ENCODE results near the gene PRAF2. TPM values are rescaled to one million over a fixed set of nuclear protein-coding genes. Genes with fewer than 3 reads are reported as not detected.

Gene PRAF2
- total RNA-seq, 4 donors from 2014 or later = 15.9 to 26.6 (median 23.8) TPM

DNA sequence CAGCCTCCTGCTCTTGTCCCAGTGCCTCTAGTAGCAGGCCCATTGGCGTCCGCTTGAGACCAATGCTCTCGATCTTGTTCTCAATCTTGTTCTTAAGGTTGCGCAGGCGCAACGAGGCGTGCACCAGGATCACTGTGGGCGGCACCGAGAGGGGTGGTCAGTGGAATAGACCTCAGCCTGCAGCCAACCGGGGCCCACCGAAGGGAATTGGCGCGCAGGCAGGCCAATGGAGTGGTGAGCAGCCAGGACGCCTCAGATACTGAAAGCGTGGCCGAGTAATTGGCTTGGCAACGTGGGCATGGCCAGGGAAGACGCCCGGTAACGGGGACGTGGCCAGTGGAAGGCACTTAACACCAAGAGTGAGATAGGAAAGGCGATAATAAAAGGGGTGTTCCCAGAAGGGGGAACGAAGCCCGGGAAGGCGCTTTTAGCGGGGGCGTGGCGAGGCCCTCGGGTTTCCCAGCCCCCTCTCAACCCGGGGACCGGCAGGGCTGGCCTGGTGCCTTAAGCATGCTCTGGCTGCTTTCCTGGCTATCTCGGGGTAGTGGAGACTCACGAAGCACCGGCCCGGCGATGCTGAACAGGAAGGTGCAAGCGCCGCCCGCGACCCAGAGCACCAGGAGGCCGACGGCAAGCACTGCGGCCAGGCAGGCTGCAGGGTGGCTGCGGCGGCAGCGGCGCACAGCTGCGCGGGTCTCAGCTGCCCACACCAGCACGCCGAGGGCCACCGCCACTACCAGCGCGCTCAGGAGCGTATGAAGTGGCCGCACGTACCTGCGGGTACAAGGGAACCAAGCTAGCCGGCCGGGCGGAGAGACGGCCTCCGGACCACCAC lies 1.7 kb downstream of the PRAF2 start:
- H3K27ac ChIP-seq (replicated peaks in 1 of 4) = peak overlapping the region; percentile 68 to 84 (median 68)
- no peak for DNase-seq (ENCODE audit: extremely low spot score)
- no peaks in the 10 kb centered on the region for H3K9me3 ChIP-seq
- peaks cover 16 to 24% (median 21%) of the 10 kb centered on the region in 4 donors for H3K4me1 ChIP-seq
- 50% methylated on average over 33 of the region's 63 CpGs for WGBS
- TF ChIP-seq, protein P1, sequence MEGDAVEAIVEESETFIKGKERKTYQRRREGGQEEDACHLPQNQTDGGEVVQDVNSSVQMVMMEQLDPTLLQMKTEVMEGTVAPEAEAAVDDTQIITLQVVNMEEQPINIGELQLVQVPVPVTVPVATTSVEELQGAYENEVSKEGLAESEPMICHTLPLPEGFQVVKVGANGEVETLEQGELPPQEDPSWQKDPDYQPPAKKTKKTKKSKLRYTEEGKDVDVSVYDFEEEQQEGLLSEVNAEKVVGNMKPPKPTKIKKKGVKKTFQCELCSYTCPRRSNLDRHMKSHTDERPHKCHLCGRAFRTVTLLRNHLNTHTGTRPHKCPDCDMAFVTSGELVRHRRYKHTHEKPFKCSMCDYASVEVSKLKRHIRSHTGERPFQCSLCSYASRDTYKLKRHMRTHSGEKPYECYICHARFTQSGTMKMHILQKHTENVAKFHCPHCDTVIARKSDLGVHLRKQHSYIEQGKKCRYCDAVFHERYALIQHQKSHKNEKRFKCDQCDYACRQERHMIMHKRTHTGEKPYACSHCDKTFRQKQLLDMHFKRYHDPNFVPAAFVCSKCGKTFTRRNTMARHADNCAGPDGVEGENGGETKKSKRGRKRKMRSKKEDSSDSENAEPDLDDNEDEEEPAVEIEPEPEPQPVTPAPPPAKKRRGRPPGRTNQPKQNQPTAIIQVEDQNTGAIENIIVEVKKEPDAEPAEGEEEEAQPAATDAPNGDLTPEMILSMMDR (IDR thresholded peaks at IDR 0.05) = no peak
- TF ChIP-seq POLR2AphosphoS5 (IDR thresholded peaks at IDR 0.05) (peak; percentile 27 to 59), POLR2A (IDR thresholded peaks at IDR 0.05; ENCODE audit: low read depth) (no peak), EP300 (IDR thresholded peaks at IDR 0.05) (no peak)
- intact Hi-C loops (cut with DNase I) = no loop called here
- H3K36me3 ChIP-seq = peaks cover 0 to 30% (median 27%) of the 10 kb centered on the region in 4 donors
- H3K4me3 ChIP-seq = peak overlapping the region; percentile 55 to 62 (median 60)
- H3K27me3 ChIP-seq = no peaks in the 10 kb centered on the region

- Histone ChIP-seq H3K9me3 (no peaks in the 10 kb centered on the region), H3K4me3 (no peak overlapping the region), H3K36me3 (peaks cover 0 to 22% (median 17%) of the 10 kb centered on the region in 4 donors), H3K4me1 (peaks cover 16 to 24% (median 21%) of the 10 kb centered on the region in 4 donors), H3K27me3 (no peaks in the 10 kb centered on the region), H3K27ac (replicated peaks in 1 of 4) (peak overlapping the region in 2 of 4 donors; percentile 68)
- TF ChIP-seq EP300 (IDR thresholded peaks at IDR 0.05) (no peak), POLR2A (IDR thresholded peaks at IDR 0.05; ENCODE audit: low read depth) (no peak), POLR2AphosphoS5 (IDR thresholded peaks at IDR 0.05) (no peak)
- TF ChIP-seq, protein P1 (IDR thresholded peaks at IDR 0.05) = no peak
- intact Hi-C loops (cut with DNase I) = no loop called here
- WGBS = 91% methylated on average over 4 of the region's 4 CpGs
- no peak for DNase-seq (ENCODE audit: extremely low spot score)
Measured at GRCh38 chrX:49070988-49071387, 2.8 kb downstream of the PRAF2 start.

DNA sequence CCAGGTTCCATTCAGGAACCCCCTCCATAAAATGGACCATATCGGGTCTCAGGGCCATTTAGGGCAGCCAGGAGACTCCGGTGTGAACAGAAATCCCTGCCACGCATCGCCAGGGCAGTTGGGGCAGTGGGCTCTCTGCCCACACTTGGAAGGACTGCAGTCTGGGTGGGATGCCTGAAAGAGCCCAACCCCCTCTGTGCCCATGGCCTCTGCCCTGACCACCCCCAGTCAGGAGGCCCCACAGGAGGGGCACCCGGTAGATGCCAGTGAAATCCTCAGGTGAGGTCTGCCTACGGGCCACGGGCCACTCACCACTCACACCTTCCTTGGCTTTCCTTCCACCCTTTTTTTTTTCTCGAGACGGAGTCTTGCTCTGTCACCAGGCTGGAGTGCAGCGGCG lies 4.8 kb downstream of the PRAF2 start:
- TF ChIP-seq, protein P1 (IDR thresholded peaks at IDR 0.05) = no peak
- TF ChIP-seq EP300 (IDR thresholded peaks at IDR 0.05) (no peak), POLR2AphosphoS5 (IDR thresholded peaks at IDR 0.05) (no peak), POLR2A (IDR thresholded peaks at IDR 0.05; ENCODE audit: low read depth) (no peak)
- no peaks in the 10 kb centered on the region for H3K9me3 ChIP-seq
- intact Hi-C loops (cut with DNase I) = no loop called here
- no peak for DNase-seq (ENCODE audit: extremely low spot score)
- H3K27me3 ChIP-seq = no peaks in the 10 kb centered on the region
- H3K36me3 ChIP-seq = peaks cover 0 to 27% (median 14%) of the 10 kb centered on the region in 4 donors
- H3K4me1 ChIP-seq = peaks cover 11 to 16% (median 15%) of the 10 kb centered on the region in 4 donors
- no peak overlapping the region for H3K4me3 ChIP-seq
- H3K27ac ChIP-seq (replicated peaks in 1 of 4) = no peak overlapping the region
- WGBS = 85% methylated on average over 10 of the region's 11 CpGs

DNA sequence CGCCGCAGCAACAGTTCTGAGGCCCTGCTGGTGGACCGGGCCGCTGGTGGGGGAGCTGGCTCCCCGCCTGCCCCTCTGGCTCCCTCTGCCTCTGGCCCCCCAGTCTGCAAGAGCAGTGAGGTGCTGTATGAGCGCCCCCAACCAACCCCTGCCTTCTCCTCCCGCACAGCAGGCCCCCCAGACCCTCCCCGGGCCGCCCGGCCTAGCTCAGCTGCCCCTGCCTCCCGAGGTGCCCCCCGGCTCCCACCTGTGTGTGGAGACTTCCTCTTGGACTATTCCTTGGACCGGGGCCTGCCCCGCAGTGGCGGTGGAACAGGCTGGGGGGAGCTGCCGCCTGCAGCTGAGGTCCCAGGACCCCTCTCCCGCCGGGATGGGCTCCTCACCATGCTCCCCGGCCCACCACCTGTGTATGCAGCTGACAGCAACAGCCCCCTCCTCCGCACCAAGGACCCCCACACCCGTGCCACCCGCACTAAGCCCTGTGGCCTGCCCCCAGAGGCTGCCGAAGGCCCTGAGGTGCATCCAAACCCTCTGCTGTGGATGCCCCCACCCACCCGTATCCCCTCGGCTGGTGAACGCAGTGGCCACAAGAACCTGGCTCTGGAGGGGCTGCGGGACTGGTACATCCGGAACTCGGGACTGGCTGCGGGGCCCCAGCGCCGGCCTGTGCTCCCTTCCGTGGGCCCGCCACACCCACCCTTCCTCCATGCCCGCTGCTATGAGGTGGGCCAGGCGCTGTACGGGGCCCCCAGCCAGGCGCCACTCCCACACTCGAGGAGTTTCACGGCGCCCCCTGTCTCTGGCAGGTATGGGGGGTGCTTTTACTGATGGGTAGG lies 6.3 kb downstream of the PRAF2 start:
- Histone ChIP-seq H3K9me3 (no peaks in the 10 kb centered on the region), H3K27ac (replicated peaks in 1 of 4) (no peak overlapping the region), H3K36me3 (peaks cover 0 to 34% (median 18%) of the 10 kb centered on the region in 4 donors), H3K4me1 (peaks cover 4% of the 10 kb centered on the region in 4 donors), H3K27me3 (no peaks in the 10 kb centered on the region), H3K4me3 (no peak overlapping the region)
- TF ChIP-seq POLR2AphosphoS5 (IDR thresholded peaks at IDR 0.05) = no peak
- TF ChIP-seq, protein P1 (IDR thresholded peaks at IDR 0.05) = no peak
- no peak for TF ChIP-seq EP300 (IDR thresholded peaks at IDR 0.05)
- TF ChIP-seq POLR2A (IDR thresholded peaks at IDR 0.05; ENCODE audit: low read depth) = no peak
- DNase-seq (ENCODE audit: extremely low spot score) = no peak
- intact Hi-C loops (cut with DNase I) = no loop called here
- WGBS = 88% methylated on average over 10 of the region's 41 CpGs
